Right lobe of liver (tissue), 4 donors: Measurements from ENCODE around the gene AGL.

Experiments used
- POLR2A ChIP-seq: fragments of 450-650 bp; IDR thresholded peaks from one replicate; pipeline ENCODE4 v1.6.1; 2017; ENCODE audit warnings: antibody characterized with exemption, mild to moderate bottlenecking
- TF ChIP-seq, protein P1 (sequence below), 4 donors: fragments of 200-600 bp in 3 of 4; fragments of 450-650 bp in 1 of 4; IDR thresholded peaks; one replicate each; pipeline versions ENCODE4 v1.5.1 to v1.8.0; 2016 to 2022; ENCODE audit warnings: antibody characterized with exemption in 4 of 4, mild to moderate bottlenecking in 2 of 4
- donor health status: DM: no; HTN: no; CAD: no.
- donor health status: DM: no; HTN: no; CAD: no.
- donor health status: DM: no; HTN: yes; CAD: no.

DNA sequence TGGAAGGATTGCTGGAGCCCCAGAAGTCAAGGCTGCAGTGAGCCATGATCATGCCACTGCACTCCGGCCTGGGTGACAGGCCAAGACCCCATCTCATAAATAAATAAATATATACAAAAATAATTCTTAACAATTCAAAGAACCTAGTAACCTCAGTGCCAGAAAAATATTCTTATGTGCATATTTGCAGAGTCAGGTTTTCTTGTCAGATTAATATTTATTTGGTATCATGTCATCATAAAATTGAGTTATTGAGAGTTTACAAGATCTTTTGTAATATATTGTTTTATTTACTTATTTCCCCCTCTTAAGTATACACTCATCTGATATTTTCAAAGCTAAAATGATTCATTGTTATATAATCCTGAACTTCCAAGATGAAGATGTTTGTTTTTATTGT is 24.5 kb upstream of the AGL start:
- TF ChIP-seq, protein P1, sequence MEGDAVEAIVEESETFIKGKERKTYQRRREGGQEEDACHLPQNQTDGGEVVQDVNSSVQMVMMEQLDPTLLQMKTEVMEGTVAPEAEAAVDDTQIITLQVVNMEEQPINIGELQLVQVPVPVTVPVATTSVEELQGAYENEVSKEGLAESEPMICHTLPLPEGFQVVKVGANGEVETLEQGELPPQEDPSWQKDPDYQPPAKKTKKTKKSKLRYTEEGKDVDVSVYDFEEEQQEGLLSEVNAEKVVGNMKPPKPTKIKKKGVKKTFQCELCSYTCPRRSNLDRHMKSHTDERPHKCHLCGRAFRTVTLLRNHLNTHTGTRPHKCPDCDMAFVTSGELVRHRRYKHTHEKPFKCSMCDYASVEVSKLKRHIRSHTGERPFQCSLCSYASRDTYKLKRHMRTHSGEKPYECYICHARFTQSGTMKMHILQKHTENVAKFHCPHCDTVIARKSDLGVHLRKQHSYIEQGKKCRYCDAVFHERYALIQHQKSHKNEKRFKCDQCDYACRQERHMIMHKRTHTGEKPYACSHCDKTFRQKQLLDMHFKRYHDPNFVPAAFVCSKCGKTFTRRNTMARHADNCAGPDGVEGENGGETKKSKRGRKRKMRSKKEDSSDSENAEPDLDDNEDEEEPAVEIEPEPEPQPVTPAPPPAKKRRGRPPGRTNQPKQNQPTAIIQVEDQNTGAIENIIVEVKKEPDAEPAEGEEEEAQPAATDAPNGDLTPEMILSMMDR (IDR thresholded peaks at IDR 0.05), result no peak
- no peak for TF ChIP-seq POLR2A
